ENCODE data around the gene FAM234B.

GRCh38 chr12:13039328-13039956, 4.7 kb upstream of the FAM234B start:
- no peak for TF ChIP-seq POLR2A (IDR thresholded peaks at IDR 0.05; ENCODE audit: low read depth)
- no peak for TF ChIP-seq EP300 (IDR thresholded peaks at IDR 0.05)
- no peak for TF ChIP-seq CTCF (IDR thresholded peaks at IDR 0.05)
- TF ChIP-seq POLR2AphosphoS5 (IDR thresholded peaks at IDR 0.05): no peak

Data from esophagus muscularis mucosa (tissue), 4 donors.